Muscle of back (tissue), 11 donors: ENCODE results near the gene POC1B. TPM values are rescaled to one million over a fixed set of nuclear protein-coding genes. Genes with fewer than 3 reads are reported as not detected.
"Not testable (repeated sequence)": the region's sequence is repeated elsewhere in the genome, so short reads cannot be mapped to it uniquely, and the experiment has no call there.

Experiments
- DNase-seq, 3 donors: peaks; one replicate each; pipeline versions ENCODE4 v3.0.0 to v3.0.0-alpha.2; 2013
- polyA plus RNA-seq, 10 donors: library from polyadenylated mRNA; unstranded; fragments of 120-200 nt; gene quantifications; one replicate each; pipeline ENCODE4 v1.2.1, GENCODE V29; 2013; ENCODE audit not compliant: insufficient read length in 10 of 10

Gene POC1B
- polyA plus RNA-seq, 10 donors, result 8.3 to 13.4 (median 10.5) TPM

DNA sequence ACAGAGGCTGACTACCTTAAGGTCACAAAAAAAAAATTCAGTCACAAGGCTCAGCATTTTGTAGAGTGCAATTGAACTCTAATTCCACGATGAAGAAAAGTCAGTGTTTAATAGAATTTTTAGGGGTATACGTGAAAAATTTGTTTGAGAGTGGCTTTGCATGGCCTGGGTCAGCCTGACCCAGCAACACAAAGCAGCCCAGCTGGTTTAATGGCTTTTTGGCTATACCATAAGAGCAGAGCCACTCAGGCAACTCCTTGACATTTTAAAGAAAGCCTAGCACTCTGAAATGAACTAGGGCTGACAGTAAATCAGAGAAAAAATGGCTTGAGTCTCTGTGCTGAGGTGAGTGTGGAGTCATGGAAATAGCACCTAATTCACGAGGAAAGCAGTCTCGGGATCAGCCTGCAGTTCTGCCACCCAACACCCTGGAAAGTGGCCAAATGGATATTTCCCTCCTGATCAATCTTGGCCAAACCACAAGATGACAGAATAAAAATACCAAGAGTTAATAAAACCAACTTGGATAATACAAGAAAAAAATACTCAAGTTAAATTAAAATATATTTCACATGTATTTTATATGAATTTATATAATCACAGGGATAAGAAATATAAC is 60.8 kb downstream of the POC1B start:
- no peak for DNase-seq

DNA sequence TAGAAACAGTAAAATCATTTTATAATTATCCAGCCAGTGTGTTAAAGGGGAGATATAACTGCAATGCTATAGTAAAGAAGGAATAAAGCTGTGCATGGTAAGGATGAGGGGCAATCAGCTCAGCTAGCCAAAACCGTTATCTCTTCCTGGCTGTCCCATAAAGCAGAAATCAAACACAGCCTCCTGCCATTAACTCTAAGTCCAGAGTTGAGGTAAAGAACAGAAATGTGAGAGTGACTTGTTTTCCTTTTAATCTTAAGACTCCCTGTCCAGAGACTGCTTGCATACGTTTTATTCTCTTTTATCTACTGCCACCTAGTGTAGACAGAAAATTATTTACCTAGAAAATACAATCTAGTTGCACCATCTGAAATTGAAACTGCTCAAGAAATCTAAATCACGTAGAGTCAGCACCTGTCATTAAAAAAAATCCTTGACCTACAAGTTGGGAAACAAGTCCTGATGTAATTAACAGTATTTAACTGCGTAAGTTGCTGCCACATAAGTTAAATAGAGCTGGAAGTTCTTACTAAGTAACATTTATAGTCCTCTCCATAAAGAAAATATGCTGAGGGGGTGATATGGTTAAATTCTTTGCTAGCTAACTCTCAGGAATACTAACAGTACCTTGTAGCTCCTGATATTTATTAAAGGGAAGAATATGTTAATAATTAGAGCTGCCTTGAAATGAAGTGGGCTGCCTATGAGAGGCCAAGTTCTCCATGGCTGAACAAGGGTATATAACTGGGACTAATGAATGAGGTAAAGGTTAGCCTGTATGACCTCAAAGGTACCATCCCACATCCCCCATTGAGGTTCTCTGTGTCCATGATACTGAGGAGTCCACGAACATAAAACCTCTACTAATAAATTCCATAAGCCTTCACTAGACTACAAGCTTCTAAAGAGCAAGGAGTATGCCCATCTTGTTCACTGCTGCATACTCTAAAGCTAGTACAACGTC is 63.9 kb downstream of the POC1B start:
- peak in 2 of 3 donors; percentile 36 to 71 for DNase-seq

DNA sequence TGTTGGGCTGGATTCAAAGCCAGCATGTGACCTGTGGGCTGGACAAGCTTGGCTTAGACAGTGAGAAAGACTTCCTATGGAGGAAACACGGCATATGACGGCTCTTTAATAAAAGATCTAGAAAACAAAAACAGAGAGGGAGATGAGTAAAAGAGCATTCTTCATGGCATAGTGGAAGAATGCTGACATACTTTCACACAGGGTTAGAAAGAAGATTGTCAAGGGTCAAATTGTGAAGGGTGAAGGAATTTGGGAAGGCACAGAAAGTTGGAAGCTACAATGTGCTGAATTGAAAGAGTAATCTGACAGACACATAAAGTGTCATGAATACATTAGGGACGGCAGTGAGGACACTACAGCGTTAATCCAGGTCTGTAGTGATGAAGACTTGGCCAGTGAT is 64.7 kb downstream of the POC1B start:
- no peak for DNase-seq

DNA sequence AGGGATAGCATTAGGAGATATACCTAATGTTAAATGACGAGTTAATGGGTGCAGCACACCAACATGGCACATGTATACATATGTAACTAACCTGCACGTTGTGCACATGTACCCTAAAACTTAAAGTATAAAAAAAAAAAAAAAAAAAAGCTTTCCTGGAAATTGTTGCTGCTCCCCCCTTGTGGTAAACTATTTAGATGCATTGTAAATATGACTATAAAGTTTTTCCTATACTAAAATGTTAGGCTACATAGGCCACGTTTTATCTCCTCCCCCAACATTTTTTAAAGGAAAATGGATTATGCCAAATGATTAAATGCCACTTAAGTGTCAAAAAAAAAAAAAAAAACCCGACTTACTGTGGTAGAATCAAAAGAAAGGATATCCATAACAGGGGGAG is 66.6 kb downstream of the POC1B start:
- DNase-seq, result not testable (repeated sequence)

DNA sequence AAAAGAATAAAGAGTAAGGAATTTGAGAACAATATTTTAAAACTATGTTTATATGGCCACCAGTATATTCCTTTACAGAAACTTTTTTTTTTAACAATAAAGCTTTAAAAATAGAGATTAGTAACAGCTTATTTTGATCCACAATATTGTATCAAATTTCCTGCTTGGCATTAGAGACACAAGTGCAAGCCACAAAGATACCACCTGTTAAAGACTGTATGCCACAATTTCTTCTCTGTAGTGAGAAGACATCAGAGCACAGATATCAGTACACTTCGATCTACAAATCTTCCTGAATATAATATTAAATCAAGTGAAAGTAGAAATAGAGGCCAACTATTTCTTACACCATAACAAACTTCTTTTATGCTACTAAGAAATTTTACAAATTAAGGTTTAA is 69.3 kb downstream of the POC1B start:
- no peak for DNase-seq

DNA sequence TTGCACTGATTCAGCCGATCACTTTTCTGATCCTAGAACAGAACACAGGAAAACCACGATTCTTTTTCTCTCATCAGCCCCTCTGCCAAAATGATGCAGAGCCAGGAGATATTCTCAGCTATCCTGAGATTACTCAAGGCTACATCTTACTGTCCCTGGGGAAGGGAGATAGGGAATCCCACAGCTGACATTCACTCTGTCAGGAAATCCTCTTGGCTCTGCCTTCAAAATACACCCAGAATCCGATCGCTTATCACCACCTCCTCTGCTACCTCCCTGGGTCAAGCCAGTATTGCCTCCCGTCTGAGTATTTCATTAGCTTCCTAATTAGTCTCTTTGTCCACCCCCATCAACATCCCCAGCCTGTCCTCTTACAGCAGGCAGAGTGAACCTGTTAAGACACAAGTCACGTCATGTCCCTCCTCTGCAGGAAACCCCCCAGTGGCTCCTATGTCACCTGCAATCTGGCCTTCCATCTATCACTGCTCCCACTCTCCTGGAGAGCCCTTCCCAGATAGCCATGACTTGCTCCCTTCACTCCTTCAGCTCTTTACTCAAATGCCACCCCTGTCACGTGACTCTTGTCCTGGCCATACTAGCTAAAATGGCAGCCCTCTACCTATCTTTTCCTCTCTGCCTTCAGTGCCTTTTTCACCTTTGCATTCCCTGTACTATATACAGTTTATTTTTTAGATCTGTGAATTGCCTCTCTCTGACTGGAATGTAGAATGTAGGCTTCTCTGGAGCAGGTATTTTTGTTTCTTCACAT is 71.6 kb downstream of the POC1B start:
- peak in 1 of 3 donors; percentile 28 for DNase-seq

DNA sequence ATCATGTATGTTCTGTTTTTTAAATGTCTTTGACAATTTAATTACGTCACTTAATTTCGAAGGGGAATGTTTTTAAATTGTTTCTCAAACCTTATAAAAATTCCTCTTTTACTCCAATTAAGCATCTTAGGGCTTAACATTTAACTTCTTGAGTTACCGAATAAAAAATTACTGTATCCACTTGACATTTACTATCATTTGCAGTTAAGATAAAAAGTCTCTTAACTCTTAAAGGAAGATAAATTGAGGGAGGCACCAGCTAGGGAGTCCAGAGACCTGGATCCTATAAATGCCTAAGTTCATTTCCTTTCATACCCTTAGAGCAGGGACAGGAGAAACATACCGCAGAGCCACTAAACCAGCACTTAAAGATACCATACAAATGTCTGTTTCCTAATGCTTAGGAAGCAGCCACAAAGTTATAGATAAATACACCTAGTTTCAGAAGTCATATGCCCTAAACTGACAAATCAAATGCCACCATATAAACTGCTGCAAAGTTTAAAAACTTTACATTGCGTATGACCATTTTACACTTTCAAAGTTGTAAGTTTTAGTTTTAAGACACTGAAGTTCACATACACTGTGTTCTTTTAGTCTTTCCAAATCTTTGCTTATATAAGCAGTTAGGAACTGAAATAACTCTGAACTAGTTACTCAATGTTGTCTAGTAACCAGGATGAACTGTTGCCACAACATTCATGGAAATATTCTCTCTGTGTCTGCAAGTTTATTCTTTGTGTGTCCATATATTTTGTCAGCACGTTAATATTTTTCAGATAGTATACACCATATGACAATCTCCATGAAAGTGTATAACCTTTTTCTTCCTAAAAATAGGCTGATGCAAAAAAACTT is 72.5 kb downstream of the POC1B start:
- peak in 2 of 3 donors; percentile 53 to 77 for DNase-seq

DNA sequence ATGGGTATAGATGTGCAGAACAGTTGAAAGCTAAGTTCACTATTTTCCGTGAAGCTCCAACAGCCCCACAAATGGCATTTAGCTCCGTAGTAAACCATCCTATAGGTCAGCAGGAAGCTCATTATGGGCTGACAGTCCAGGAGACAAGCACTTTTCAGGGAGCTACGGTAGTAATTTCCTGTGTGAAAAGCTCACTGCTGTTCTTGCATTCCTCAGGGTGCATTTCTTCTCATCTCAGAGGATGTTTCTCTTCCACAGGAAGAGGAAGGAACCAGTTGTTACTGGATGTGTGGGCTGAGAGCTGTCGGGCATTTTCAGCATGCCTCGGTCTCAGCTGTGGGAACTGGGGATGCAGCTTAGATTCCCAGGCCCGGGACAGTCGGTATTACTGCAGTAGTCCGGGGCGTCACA is 74.0 kb downstream of the POC1B start:
- DNase-seq, result peak in 2 of 3 donors; percentile 39 to 77

DNA sequence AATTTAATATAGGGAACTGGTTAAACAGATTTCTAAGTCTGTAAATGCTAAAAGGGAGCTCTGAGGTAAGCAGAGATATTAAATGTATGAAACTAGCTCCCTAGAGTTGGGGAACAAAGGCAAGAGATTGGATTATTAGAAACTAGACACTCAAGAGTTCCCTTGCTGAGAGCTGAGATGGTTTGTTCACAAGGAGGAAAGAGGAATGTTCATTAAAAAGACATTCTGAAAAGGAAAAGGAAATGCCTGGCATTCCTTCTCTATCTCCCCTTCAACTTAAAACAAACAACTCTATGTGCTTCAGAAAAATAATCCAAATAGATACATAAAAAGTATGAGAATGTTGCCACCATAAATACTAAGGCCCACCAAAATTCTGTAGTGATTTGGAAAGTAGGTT is 74.9 kb downstream of the POC1B start:
- peak in 1 of 3 donors; percentile 48 for DNase-seq

DNA sequence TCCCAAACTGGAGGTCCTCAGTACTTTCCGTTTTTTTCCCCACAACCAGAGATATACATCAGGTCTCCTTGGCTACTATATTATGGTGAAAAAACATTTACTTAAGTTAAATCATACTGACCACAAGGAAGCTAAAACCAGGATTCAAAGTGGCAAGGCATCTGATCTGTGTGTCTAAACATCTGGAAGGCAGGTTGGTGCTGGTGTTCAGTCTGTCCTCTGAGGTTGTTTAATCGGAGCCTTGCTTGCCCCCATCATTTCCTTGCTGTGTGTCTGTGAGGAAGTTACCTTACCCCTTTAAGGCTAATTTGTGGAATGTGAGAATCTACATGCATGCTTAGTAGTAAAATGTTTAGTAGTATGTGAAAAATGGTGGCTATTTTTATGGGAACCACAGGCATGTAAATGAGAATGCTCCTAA is 76.9 kb downstream of the POC1B start:
- no peak for DNase-seq

DNA sequence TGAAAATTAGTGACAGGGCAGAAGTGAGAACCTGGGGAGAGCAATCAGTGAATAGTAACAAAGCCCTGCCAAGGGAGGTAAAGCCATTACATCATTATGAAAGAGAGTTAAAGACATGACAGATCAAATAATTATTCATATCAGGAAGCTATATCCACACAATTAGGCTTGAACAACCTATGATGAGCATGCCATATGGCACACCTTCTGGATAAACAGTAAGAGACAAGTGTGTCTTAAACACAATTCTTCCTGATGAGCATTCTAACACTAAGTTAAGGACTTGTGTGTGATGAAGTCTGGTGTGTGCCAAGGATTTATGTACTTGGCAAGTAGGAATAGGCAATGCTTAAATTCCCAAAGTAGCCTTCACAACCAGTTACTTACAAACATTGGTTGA is 77.3 kb downstream of the POC1B start:
- no peak for DNase-seq

DNA sequence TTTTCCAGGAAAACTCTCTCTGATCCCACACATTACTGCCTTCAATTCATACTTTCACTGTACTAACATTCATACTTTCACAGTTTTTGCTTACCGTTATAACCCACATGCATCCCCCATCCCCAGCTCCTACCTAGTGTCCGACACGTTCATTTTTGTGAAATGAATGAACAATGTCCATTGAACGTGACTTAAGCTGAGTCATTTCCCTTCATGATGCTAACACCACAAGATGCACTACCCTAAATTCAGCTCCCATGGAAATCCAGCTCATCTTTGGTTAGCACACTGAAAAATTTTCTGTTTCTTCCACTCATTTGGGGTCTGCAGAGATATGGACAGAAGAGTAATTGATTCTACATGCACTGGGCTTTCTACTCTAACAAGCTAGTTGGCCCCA is 85.9 kb downstream of the POC1B start:
- peak in 1 of 3 donors; percentile 17 for DNase-seq

DNA sequence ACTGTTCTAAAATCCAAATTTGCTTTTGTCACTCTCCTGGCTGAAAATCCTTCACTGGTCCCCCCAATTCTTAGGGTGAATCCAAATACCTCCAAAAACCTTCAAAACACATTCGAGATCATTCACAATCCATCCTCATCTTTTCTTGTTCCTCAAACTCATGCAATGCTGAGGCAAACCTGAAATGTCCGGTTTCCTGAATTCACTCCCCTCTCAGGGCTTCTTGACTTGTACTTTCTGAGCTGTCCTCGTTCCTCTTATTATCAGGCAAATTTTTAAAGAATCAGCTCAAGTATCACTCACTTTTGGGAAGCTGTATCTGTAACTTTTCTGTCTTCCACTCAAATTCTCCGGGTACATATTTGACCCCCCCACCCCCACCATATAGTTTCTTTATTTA is 88.6 kb downstream of the POC1B start:
- no peak for DNase-seq

DNA sequence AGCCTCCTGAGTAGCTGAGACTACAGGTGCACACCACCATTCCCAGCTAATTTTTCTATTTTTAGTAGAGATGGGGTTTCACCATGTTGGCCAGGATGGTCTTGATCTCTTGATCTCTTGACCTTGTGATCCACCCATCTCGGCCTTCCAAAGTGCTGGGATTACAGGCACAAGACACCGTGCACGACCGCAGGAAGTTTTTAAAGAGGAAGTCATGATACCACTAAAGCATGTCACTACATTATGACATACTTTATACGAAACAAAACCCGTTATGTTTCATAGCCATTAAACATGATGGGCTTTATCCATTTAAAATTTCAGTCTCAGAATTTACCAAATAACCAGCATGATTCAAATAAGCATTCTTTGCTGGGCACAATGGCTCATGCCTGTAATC is 89.8 kb downstream of the POC1B start:
- no peak for DNase-seq

DNA sequence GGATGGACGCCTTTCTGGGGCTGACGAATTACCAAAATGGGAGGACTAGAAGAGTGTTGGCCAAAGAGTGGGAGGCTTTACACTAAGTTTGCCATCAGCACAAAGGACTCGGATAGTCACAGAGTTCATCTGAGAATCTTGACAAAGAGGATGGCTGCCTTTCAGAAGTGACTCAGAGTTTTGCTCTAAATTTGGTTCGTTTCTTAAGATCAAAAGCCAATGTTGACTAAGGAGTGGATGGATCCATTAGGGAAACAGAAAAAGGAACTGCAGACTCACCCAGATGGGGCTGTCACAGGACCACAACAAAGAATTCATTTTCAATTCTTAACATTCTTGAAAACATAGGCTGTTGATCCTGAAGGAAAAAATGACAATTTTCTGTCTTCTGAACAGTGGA is 92.2 kb downstream of the POC1B start:
- DNase-seq, result no peak

DNA sequence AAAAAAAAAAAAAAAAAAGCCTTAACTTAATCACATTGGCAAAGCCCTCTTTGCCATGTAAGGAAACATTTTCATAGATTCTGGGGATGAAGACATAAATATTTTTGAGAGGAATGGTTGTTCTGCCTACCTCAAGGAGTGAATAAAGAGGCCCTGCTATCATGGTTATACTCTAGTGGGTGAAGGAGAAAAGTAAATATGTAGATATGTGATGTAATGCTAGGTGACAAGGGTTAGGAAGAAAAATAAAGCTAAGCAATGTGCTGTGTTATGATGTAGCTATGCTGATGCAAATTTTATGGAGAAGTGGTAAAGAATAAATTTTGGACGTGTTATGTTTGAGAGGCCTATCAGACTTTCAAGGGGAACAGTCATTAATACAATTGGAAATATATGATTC is 93.5 kb downstream of the POC1B start:
- no peak for DNase-seq

DNA sequence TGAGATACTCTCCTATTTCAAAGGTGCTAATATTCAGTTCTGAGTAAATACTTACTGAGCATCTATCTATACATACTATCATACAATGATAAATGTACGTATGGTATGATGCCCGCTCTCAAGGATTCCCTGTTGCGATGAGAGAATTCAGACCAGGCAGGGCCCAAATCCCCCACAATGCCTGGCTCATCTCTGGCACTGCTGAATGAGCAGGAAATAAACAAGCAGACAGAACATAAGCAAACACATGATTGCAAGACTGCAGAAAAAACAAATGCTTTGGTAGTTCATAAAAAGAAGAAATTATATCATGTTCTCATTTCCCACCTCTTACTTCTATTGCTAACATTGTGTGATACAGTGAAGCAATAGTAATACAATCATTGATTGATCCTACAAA is 96.3 kb downstream of the POC1B start:
- no peak for DNase-seq

DNA sequence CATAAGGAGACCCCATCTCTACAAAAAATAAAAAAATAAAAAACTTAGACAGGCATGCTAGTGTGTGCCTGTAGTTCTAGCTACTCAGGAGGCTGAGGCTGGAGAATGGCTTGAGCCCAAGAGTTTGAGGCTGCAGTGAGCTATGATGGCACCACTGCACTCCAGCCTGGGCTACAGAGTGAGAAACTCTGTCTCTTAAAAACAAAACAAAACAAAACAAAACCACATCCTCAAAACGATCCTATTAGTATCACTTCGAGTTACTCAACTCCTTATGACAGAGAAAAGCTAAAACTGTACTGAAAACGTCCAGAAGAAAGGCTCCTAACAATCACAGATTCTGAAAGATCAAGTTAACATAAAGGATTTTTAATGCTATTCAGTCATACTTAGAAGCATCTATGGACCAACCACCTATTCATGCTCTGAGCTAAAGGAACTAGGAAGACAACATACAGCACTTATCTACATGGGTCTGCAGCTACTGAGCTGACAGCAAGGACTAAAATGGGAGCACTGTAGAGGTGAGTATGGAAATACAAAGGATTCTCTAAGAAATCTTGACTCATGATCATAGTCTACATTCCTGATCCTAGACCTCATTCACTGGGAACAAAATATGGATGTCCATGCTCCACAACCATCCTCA is 98.2 kb downstream of the POC1B start:
- DNase-seq, result no peak

DNA sequence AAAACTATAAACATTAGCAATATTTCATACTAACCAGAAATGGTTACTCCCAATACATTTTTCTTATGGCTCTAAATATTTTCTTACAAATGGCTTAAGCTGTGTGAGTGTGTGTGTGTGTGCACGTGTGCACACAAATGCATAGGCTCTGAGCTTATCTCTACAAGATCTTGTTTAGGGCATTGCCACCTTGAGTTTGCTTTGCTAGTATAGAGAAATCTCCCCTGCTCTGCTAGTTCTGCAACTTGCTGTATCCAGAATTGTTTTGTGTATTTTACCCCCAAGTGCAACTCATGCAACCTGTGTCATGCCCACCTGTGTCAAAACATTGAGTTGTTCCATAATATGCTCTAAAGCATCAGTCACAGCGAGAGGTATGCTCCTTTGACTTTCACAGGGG is 101.0 kb downstream of the POC1B start:
- DNase-seq, result no peak

DNA sequence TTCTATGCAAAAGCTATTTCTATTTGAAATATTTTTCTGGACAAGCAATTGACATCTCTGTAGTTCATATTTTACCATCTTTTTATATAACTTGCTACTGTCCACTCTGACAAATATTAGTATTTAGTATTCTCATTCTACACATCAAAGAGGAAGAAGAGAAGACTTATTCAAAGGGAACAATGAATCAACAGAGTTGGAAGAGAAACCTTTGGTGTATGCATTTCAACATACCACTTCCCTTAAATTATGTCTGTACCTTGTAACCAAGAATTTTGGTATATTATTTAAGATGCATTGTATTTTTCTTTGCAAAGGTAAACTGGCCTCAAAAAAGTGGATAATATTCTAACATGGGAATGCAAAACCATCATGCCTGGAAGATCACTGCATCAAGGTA is 101.5 kb downstream of the POC1B start:
- DNase-seq, result no peak
